GM12801 (cell line): ENCODE measurements around the gene ADAMTSL4.

Source experiments
- CTCF ChIP-seq: IDR thresholded peaks from one replicate; pipeline ENCODE4 v1.5.1; 2011; ENCODE audit warnings: control low read depth; ENCODE audit not compliant: insufficient read length; ENCODE audit errors: extremely low read depth

The ADAMTSL4 gene

GRCh38 chr1:150535511-150536287 lies 13.5 kb upstream of the ADAMTSL4 start:
- TF ChIP-seq CTCF: no peak

- TF ChIP-seq CTCF: no peak
Observed at GRCh38 chr1:150536836-150537731, 12.1 kb upstream of the ADAMTSL4 start.

- TF ChIP-seq CTCF: no peak
Observed at GRCh38 chr1:150537732-150538684, 11.2 kb upstream of the ADAMTSL4 start.

GRCh38 chr1:150543500-150544143 lies 5.6 kb upstream of the ADAMTSL4 start:
- TF ChIP-seq CTCF: no peak

- no peak for TF ChIP-seq CTCF
Observed at GRCh38 chr1:150544204-150544603, 5.0 kb upstream of the ADAMTSL4 start.

- no peak for TF ChIP-seq CTCF
Observed at GRCh38 chr1:150545486-150546032, 3.6 kb upstream of the ADAMTSL4 start.
